Raji (cell line): ENCODE results near the gene GAS7.

ENCODE experiments used
- POLR2A ChIP-seq: IDR thresholded peaks from 2 replicates; pipeline ENCODE4 v1.6.1; 2011; ENCODE audit warnings: low read depth, low read length, control low read depth; ENCODE audit not compliant: insufficient read depth

The GAS7 gene

GRCh38 chr17:10032118-10032852 is 166.1 kb downstream of the GAS7 start:
- TF ChIP-seq POLR2A = no peak

- no peak for TF ChIP-seq POLR2A
These were observed 166.8 kb downstream of the GAS7 start for GRCh38 chr17:10031606-10032005.

- TF ChIP-seq POLR2A = no peak
These were observed 167.3 kb downstream of the GAS7 start for GRCh38 chr17:10031127-10031526.

DNA sequence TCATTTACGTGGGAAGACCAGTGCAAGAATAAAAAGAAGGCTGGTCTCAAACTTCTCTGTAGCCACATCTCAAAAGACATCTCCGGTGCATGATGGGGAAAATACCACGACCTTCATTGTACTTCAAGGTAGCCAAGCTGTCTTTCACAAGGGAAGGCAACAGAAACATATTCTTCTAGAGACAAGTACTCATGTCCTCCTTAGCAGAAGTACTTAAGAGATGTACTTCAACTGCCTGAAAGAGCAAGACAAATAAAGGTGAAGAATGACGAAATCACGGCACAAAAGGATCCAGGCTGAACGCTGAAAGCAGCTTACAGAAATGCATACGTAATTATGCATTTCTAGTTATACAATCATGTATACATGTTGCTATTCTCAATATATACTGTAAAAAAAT is 169.3 kb downstream of the GAS7 start:
- no peak for TF ChIP-seq POLR2A

DNA sequence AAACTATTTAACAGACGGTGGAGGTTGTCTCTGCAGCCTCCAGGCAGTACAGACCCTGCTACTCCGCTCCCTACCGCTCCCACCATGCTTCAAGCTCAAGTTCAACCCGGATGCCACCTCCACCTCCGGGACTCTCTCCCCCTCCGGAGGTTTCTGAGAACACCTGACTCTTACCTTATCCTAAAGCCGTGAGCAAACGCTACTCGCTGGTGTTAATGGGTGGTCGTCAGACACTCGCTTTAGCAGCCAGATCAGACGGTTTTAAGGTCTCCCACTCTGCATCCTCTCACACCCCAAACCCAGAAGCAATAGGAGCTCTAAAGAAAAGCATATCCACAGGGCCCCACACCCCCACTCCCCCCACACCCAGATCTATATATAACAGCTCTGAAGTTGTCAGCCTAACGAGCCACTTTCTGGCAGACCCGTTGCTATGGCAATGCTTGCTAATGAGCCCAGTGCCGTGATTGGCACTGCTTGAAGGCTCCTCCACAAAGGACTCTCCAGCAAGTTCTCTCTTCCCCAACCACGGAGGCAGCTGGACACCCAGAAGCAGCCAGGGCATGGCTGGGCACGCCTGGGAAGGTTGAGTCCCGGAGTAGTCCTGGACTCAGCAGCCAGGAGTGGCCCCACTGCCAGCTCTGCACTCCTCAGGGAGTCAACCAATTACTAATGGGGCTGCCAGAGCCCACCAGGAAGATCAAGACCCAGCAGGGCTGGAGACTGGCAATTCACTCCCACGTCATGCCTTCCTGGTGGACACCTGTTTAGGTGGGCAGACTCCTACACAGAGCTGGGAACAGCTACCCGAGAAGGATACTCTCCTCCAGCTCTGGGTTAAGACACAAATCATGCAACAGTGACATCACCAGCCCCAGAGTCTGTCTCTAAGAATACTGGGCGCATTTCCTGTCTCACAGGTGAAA is 172.2 kb downstream of the GAS7 start:
- no peak for TF ChIP-seq POLR2A

DNA sequence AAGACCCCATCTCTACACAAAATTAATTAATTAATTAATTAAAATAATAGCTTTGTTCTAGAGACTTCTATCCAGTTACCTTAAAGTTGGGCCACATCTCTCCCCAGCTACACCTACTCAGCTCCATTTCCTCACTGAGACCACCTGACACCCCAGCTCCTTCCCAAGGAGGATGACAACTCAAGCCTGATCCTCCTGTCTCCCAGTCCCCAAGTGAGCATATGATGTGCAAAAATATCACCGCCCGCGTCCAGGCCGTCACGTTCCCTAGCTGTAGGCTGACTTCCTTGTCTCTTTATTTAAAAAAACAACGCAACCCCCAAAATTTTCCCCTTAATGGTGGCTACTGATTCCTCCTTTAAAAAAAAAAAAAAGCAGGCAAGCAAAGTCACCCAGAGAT is 173.2 kb downstream of the GAS7 start:
- no peak for TF ChIP-seq POLR2A

DNA sequence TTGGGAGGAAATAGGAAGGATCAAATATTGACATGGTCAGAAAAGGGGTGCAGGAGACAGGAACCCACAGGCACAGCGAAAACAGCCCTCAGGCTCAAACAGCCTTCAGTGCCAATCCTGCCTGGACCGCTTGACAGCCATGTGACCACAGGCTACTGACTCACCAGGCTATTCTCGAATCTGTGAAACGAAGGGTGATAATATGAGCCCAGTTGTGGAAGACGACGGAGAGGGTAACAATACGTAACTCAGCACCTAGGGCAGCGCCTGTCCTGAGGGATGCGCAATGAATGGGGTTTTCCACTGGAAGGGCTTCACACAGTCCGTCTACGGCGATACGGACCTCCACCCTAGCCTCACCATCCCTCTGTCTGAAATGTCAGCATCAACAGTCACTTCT is 176.0 kb downstream of the GAS7 start:
- TF ChIP-seq POLR2A = no peak

- TF ChIP-seq POLR2A = no peak
These were observed 177.0 kb downstream of the GAS7 start for GRCh38 chr17:10021272-10021984.

DNA sequence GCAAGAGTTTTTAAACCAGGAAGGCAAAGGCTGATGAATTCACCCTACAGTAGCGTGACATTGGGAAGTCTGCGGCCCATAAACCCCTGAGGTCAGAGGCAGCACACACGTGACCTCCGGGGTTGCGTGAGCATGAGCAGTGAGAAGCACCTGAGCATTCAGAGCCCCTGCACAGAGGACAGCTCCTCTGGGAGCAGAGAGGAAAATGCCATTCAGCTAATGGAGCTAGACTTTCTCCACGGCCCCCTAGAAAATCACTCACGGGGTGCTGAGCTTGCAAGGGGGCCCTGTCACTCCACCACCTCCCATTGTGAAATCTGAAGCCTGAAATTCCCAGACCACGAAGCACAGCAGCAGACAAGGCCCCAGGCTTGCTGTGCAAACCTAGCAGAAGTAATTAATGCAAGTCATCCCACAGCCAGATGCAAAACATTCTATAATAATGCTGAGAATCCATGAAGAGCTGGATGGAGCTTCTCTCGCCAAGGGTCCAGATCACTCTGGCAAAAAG is 178.4 kb downstream of the GAS7 start:
- no peak for TF ChIP-seq POLR2A

DNA sequence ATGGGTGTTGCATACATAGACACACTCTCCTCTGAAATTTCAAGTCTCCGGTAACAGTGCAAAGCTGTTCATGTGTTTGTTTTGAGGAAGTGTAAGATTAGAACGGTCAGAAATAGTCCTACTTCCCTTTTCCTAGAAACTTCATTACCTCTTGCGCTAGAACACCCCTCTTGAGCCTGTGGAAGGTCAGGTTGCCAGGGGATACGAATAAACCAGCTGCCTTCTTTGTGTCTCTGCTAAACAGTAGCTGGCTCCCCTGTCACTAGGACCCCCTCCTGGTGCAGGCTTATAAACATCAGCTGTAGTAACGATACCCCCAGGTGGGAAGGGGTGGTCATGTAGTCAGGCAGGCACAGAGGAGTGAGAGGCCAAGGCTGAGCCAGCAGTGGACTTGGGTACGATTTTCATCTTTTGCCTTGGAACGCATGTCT is 179.9 kb downstream of the GAS7 start:
- TF ChIP-seq POLR2A = no peak

- no peak for TF ChIP-seq POLR2A
These were observed 184.9 kb downstream of the GAS7 start for GRCh38 chr17:10013365-10014112.

GRCh38 chr17:10010752-10011151 is 187.7 kb downstream of the GAS7 start:
- no peak for TF ChIP-seq POLR2A

DNA sequence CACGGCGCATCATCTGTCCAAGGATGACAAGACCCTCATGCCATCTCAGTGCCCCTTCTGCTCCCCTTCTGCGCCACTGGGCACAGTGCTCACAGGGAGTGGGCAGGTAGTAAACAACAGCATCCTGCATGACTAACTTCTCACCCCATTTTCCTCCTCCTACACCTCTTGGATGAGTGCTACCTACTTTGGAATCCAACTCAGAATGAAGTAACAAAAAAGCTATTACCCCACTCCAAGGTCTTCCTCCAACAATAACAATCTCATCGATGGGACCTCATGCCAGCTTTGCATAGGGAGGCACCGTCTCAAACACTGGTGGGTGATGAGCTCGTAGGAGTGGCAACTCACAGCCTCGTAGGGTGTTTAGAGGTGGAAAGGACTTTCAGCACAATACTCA is 194.7 kb downstream of the GAS7 start:
- TF ChIP-seq POLR2A = no peak

GRCh38 chr17:10001306-10001873 is 197.0 kb downstream of the GAS7 start:
- TF ChIP-seq POLR2A = no peak

DNA sequence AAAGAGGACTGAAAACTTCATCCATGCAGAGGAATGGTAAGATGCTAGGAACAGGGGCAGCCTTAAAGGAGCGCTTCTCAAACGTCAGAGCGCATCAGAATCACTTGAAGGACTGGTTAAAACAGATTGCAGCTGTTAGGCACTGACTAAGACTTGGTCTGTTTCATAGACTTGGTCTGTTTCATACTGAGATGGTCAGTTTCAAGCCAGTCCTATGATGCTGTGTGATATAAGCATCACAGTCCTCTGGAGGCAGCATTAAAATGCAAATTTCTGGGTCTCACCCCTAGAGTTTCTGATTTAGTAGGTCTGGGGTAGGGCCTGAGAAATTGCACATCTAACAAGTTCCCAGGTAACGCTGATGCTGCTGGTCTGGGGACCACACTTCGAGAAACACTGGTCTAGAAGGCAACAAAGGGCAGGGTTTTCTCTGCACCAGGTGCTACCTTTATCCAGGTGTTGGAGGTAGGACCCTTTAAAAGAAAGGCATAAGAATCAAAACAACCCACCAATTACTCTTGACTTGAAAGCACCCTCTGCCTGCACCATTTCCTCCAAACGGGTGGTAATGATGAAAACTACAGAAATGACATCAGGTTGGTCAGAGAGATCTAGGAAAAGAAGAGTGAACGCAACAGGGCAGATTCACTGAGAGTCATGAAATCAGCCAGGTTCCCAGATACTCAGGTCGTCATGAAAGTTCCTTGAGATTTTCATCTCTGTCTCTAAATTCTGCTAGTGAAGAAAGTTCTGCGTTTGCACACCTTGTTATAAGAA is 198.3 kb downstream of the GAS7 start:
- TF ChIP-seq POLR2A = no peak
